Kidney epithelial cell (primary cell): Measurements from ENCODE around the gene FLII. TPM values are rescaled to one million over a fixed set of nuclear protein-coding genes. Genes with fewer than 3 reads are reported as not detected.

ENCODE experiments used
- DNase-seq: peaks from one replicate; pipeline ENCODE4 v3.0.0-alpha.2; 2010; ENCODE audit warnings: low read depth
- H3K27me3 ChIP-seq: 2 replicates; pipeline ENCODE4 v1.6.0; 2011; ENCODE audit warnings: low read length; ENCODE audit not compliant: control insufficient read depth, insufficient read depth
- H3K36me3 ChIP-seq: 2 replicates; pipeline ENCODE4 v1.5.1; 2011; ENCODE audit warnings: low read length; ENCODE audit not compliant: control insufficient read depth, insufficient read depth
- H3K4me3 ChIP-seq: 2 replicates; pipeline ENCODE4 v1.5.1; 2011; ENCODE audit warnings: low read depth, mild to moderate bottlenecking, control low read depth, low read length
- CTCF ChIP-seq: IDR thresholded peaks from 2 replicates; pipeline ENCODE4 v1.5.1; 2011; ENCODE audit warnings: mild to moderate bottlenecking, moderate library complexity, low read length, control low read depth, inconsistent platforms; ENCODE audit not compliant: insufficient read depth, poor library complexity, severe bottlenecking
- total RNA-seq: library from RNA; depleted of rRNA; stranded (reverse); fragments of >200 nt; gene quantifications from 2 replicates; pipeline ENCODE4 v1.2.3, GENCODE V29; 2015

FLII gene
- total RNA-seq, 1 donor from 2014 or later, result 512 TPM

DNA sequence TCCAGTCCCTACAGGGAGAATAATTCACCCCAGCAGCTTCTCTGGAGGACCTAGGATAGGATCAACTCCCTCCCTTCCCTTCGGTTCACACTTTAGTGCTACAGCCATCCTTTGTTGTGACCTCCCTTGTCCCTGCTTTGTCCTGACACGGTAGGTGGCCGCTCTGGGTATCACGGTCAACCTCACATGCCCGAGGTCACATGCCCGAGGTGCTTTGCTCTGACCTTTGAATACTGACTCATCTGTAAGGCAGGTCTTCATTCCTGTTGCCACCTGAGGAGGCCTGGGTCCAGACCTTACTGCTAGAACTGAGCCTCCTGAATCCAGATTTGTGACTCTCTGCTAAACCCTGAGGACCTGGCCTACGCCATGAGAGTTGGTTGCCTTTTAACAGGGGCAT is 55.2 kb downstream of the FLII start:
- Histone ChIP-seq H3K36me3 (peaks cover 5% of the 10 kb centered on the region), H3K27me3 (no peaks in the 10 kb centered on the region), H3K4me3 (no peak overlapping the region)
- no peak for DNase-seq
- TF ChIP-seq CTCF, result no peak

DNA sequence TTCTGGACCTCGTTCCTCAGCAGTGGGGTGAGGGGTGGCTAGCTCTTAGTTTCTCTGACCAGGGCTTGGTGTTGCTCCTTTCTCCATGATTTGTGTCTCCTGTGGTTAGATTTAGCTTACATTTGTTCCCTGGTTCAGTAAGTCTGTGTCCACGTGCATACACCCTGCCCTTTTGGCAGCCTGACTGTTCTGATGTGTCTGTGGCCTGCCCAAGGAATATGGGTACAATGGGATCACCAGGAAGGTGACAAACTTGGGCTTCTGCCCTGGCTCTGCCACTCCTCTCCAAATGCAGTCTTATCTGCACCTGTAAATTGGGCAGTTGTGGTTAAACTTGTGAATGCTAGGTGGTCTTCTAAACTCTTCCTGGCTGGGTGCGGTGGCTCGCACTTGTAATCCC is 57.4 kb downstream of the FLII start:
- Histone ChIP-seq H3K27me3 (no peaks in the 10 kb centered on the region), H3K36me3 (peaks cover 3% of the 10 kb centered on the region), H3K4me3 (no peak overlapping the region)
- TF ChIP-seq CTCF, result no peak
- DNase-seq, result no peak

- peaks cover 3% of the 10 kb centered on the region for H3K36me3 ChIP-seq
- H3K27me3 ChIP-seq, result no peaks in the 10 kb centered on the region
- DNase-seq, result no peak
- no peak overlapping the region for H3K4me3 ChIP-seq
- TF ChIP-seq CTCF, result no peak
Measured at GRCh38 chr17:18198530-18198929, 60.0 kb downstream of the FLII start.

- TF ChIP-seq CTCF, result no peak
- no peak overlapping the region for H3K4me3 ChIP-seq
- DNase-seq, result no peak
- H3K36me3 ChIP-seq, result peaks cover 3% of the 10 kb centered on the region
- no peaks in the 10 kb centered on the region for H3K27me3 ChIP-seq
Measured at GRCh38 chr17:18197535-18198194, 60.9 kb downstream of the FLII start.

DNA sequence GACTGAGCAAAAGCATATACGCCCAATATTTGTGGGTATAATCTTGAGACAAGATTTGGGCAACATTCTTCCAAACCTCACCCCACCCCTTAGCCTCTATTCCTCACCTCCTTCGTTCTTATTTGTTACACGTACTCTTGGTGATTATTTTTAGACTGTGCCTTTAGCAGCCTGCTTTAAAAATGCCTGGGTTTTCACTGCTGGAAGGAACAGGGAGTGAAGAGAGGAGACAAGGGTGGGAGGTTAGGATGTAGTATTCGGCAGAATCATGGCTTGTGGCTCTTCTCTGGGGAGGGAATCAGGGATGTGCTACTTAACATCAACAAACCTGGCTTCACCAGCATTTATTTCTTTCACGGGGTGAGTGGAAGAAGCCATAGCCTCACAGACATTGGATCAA is 63.3 kb downstream of the FLII start:
- DNase-seq, result no peak
- H3K27me3 ChIP-seq, result no peaks in the 10 kb centered on the region
- no peak overlapping the region for H3K4me3 ChIP-seq
- peaks cover 3% of the 10 kb centered on the region for H3K36me3 ChIP-seq
- no peak for TF ChIP-seq CTCF

Other genes with a start within 250 kb of the FLII start
- gene ATPAF2, start 219.6 kb downstream of the FLII start, total RNA-seq, result 31.3 and 32.3 TPM in 2 replicates
- gene GID4, start 219.3 kb downstream of the FLII start, total RNA-seq, result 6.2 and 8.6 TPM in 2 replicates
- gene DRG2, start 170.8 kb downstream of the FLII start, total RNA-seq, result 40.0 and 42.5 TPM in 2 replicates
- gene MYO15A, start 150.0 kb downstream of the FLII start, total RNA-seq, result 0.21 and 0.33 TPM in 2 replicates
- 103 and 105 TPM in 2 replicates for gene ALKBH5, start 74.9 kb downstream of the FLII start, total RNA-seq
- gene LLGL1, start 33.1 kb downstream of the FLII start, total RNA-seq, result 53.7 and 63.1 TPM in 2 replicates
- gene MIEF2, start 1.9 kb upstream of the FLII start, total RNA-seq, result 29.6 and 78.8 TPM in 2 replicates
- 28.2 and 35.6 TPM in 2 replicates for gene TOP3A, start 56.3 kb upstream of the FLII start, total RNA-seq
- 30.2 and 30.8 TPM in 2 replicates for gene SMCR8, start 56.6 kb upstream of the FLII start, total RNA-seq
- gene SHMT1, start 104.8 kb upstream of the FLII start, total RNA-seq, result 13.0 and 15.5 TPM in 2 replicates
- gene EVPLL, start 119.0 kb upstream of the FLII start, total RNA-seq, result 1.1 TPM in 1 of 2 replicates, not detected in the other
- gene LGALS9C, start 218.1 kb upstream of the FLII start, total RNA-seq, result not detected in 2 replicates